Mesenchymal stem cell (in vitro differentiated cells and primary cell): ENCODE results near the gene PLCG2.
A peak's percentile ranks its signal among the peaks of the same experiment; 100 is the strongest.
"Not testable (repeated sequence)": the region's sequence is repeated elsewhere in the genome, so short reads cannot be mapped to it uniquely, and the experiment has no call there.

Experiments used
- DNase-seq: peaks from one replicate; pipeline ENCODE4 v3.0.0-alpha.2; 2013
- H2AFZ ChIP-seq: one replicate; pipeline ENCODE4 v1.6.1; 2013; ENCODE audit warnings: low read depth, mild to moderate bottlenecking, control low read depth, inconsistent platforms, low read length, moderate library complexity
- H2AK5ac ChIP-seq: 2 replicates; pipeline ENCODE4 v1.6.1; 2013; ENCODE audit warnings: low read length, moderate library complexity, mild to moderate bottlenecking, inconsistent platforms; ENCODE audit not compliant: severe bottlenecking
- H2BK120ac ChIP-seq: one replicate; pipeline ENCODE4 v1.6.1; 2013; ENCODE audit warnings: low read depth, mild to moderate bottlenecking, inconsistent platforms, low read length, moderate library complexity
- H2BK12ac ChIP-seq, 2 experiments: one replicate each; pipeline ENCODE4 v1.6.1; 2013; ENCODE audit warnings: inconsistent platforms in 2 of 2, low read length in 2 of 2, mild to moderate bottlenecking in 2 of 2, moderate library complexity in 2 of 2, control low read depth in 1 of 2
- H2BK15ac ChIP-seq: one replicate; pipeline ENCODE4 v1.6.1; 2013; ENCODE audit warnings: mild to moderate bottlenecking, low read depth, inconsistent platforms; ENCODE audit not compliant: poor library complexity, severe bottlenecking
- H2BK5ac ChIP-seq: 2 replicates; pipeline ENCODE4 v1.6.1; 2013; ENCODE audit warnings: low read depth, mild to moderate bottlenecking, low read length, control low read depth, inconsistent platforms; ENCODE audit not compliant: poor library complexity, severe bottlenecking
- H3K14ac ChIP-seq, 2 experiments: one replicate each; pipeline ENCODE4 v1.6.1; 2013; ENCODE audit warnings: inconsistent platforms in 2 of 2, low read length in 2 of 2, control low read depth in 1 of 2, mild to moderate bottlenecking in 1 of 2, moderate library complexity in 1 of 2
- H3K18ac ChIP-seq, 2 experiments: one replicate each; pipeline ENCODE4 v1.6.1; 2013; ENCODE audit warnings: inconsistent platforms in 2 of 2, low read length in 2 of 2, control low read depth in 1 of 2, low read depth in 1 of 2, mild to moderate bottlenecking in 1 of 2
- H3K23ac ChIP-seq, 2 experiments: one replicate each; pipeline ENCODE4 v1.6.1; 2013; ENCODE audit warnings: inconsistent platforms in 2 of 2, low read length in 2 of 2, mild to moderate bottlenecking in 2 of 2, moderate library complexity in 2 of 2, control low read depth in 1 of 2
- H3K27ac ChIP-seq: 2 replicates; pipeline ENCODE4 v1.5.1; 2013; ENCODE audit warnings: mild to moderate bottlenecking, moderate library complexity, low read length, control low read depth, inconsistent platforms; ENCODE audit not compliant: poor library complexity, severe bottlenecking
- H3K27me3 ChIP-seq, 2 experiments: 2 replicates each; pipeline versions ENCODE4 v1.6.1 to v1.7.0; 2013; ENCODE audit warnings: low read length in 2 of 2, mild to moderate bottlenecking in 2 of 2, moderate library complexity in 2 of 2, control low read depth in 1 of 2, inconsistent platforms in 1 of 2; ENCODE audit not compliant: control insufficient read depth in 1 of 2, insufficient read depth in 1 of 2
- H3K36me3 ChIP-seq, 2 experiments: 2 replicates each; pipeline versions ENCODE4 v1.6.1 to v1.7.0; 2013; ENCODE audit warnings: low read length in 2 of 2, control low read depth in 1 of 2, inconsistent platforms in 1 of 2, low read depth in 1 of 2, mild to moderate bottlenecking in 1 of 2; ENCODE audit not compliant: insufficient read depth in 2 of 2, control insufficient read depth in 1 of 2
- H3K4ac ChIP-seq, 2 experiments: one replicate each; pipeline ENCODE4 v1.6.1; 2013; ENCODE audit warnings: inconsistent platforms in 2 of 2, low read length in 2 of 2, mild to moderate bottlenecking in 2 of 2, moderate library complexity in 2 of 2, control low read depth in 1 of 2, low read depth in 1 of 2
- H3K4me1 ChIP-seq: 2 replicates; pipeline ENCODE4 v1.6.1; 2013; ENCODE audit warnings: low read depth, low read length, control low read depth; ENCODE audit not compliant: control insufficient read depth, insufficient read depth
- H3K4me2 ChIP-seq: 2 replicates; pipeline ENCODE4 v1.6.1; 2013; ENCODE audit warnings: low read length, mild to moderate bottlenecking, inconsistent platforms; ENCODE audit not compliant: poor library complexity, severe bottlenecking
- H3K4me3 ChIP-seq, 2 experiments: 2 replicates each; pipeline versions ENCODE4 v1.5.1 to v1.7.0; 2013; ENCODE audit warnings: low read length in 2 of 2, mild to moderate bottlenecking in 2 of 2, control low read depth in 1 of 2, low read depth in 1 of 2; ENCODE audit not compliant: insufficient read depth in 1 of 2
- H3K79me1 ChIP-seq: replicated peaks from 2 replicates; pipeline ENCODE4 v1.6.1; 2013; ENCODE audit warnings: mild to moderate bottlenecking, control low read depth, low read length, inconsistent platforms; ENCODE audit not compliant: poor library complexity, severe bottlenecking
- H3K9ac ChIP-seq: 2 replicates; pipeline ENCODE4 v1.7.0; 2013; ENCODE audit warnings: mild to moderate bottlenecking, low read length, moderate library complexity
- H3K9me3 ChIP-seq: 2 replicates; pipeline ENCODE4 v1.7.0; 2013; ENCODE audit warnings: mild to moderate bottlenecking, low read length; ENCODE audit not compliant: control insufficient read depth
- H4K8ac ChIP-seq: one replicate; pipeline ENCODE4 v1.6.1; 2013; ENCODE audit warnings: inconsistent platforms, mild to moderate bottlenecking, low read length, moderate library complexity
- H4K91ac ChIP-seq: one replicate; pipeline ENCODE4 v1.6.1; 2013; ENCODE audit warnings: mild to moderate bottlenecking, low read length, inconsistent platforms
- WGBS: methylation state at CpG from one replicate; pipeline ENCODE4 v1.1.7; 2013; ENCODE audit warnings: mixed read lengths; 5-methylcytosine and 5-hydroxymethylcytosine counted together

PLCG2 gene

DNA sequence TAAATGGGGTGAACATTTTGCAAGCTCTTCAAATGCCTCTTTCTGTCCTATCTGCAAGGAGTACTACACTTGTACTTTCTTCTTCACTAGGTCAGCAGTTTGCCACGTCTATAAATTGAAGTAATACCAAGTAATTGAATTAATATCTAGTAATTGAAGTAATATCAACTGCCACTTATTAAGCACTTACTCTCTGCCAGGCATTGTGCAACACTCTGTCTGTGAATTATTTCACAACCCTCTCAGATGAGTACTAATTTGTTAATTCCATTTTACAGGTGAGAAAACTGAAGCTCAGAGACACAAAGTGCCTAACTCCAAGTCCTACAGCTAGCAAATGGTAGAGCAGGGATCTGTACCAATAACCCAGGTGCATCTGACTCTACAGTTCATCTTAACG lies 228.1 kb downstream of the PLCG2 start:
- Histone ChIP-seq H3K4me2 (no peak overlapping the region), H3K4ac (no peak overlapping the region), H3K23ac (no peak overlapping the region), H2BK12ac (no peak overlapping the region), H3K79me1 (no peaks in the 10 kb centered on the region), H2AK5ac (no peak overlapping the region), H2AFZ (no peak overlapping the region), H3K9ac (no peak overlapping the region), H3K36me3 (no peaks in the 10 kb centered on the region), H3K27me3 (peaks cover 0 to 23% of the 10 kb centered on the region in 2 experiments), H3K27ac (no peak overlapping the region), H2BK15ac (no peak overlapping the region), H3K18ac (no peak overlapping the region), H3K14ac (no peak overlapping the region), H2BK120ac (no peak overlapping the region), H3K4me1 (no peaks in the 10 kb centered on the region), H3K4me3 (no peak overlapping the region), H4K8ac (no peak overlapping the region), H4K91ac (no peak overlapping the region), H3K9me3 (peaks cover 16% of the 10 kb centered on the region), H2BK5ac (no peak overlapping the region)
- no peak for DNase-seq
- WGBS: 91% methylated on average over 1 of the region's 2 CpGs

DNA sequence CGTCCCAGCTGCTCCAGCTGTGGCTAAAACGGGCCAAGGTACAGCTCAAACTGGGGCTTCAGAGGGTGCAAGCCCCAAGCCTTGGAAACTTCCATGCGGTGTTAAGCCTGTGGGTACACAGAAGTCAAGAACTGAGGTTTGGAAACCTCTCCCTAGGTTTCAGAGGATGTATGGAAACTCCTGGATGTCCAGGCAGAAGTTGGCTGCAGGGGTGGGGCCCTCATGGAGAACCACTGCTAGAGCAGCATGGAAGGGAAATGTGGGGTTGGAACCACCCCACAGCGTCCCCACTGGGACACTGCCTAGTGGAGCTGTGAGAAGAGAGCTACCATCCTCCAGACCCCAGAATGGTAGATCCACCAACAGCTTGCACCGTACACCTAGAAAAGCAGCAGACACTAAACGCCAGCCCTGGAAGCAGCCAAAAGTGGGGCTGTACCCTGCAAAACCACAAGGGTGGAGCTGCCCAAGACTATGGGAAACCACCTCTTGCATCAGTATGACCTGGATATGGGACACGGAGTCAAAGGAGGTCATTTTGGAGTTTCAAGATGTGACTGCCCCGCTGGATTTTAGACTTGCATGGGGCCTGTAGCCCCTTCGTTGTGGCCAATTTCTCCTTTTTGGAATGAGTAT lies 230.0 kb downstream of the PLCG2 start:
- no peak overlapping the region for H3K23ac ChIP-seq
- no peak overlapping the region for H3K14ac ChIP-seq
- peaks cover 16% of the 10 kb centered on the region for H3K9me3 ChIP-seq
- H2BK5ac ChIP-seq: no peak overlapping the region
- no peak overlapping the region for H3K27ac ChIP-seq
- no peak overlapping the region for H4K8ac ChIP-seq
- no peaks in the 10 kb centered on the region for H3K36me3 ChIP-seq
- no peaks in the 10 kb centered on the region for H3K79me1 ChIP-seq
- no peak overlapping the region for H2AFZ ChIP-seq
- no peak overlapping the region for H2AK5ac ChIP-seq
- no peak overlapping the region for H2BK120ac ChIP-seq
- 75% methylated on average over 7 of the region's 9 CpGs for WGBS
- H2BK12ac ChIP-seq: no peak overlapping the region
- no peak overlapping the region for H3K4me2 ChIP-seq
- H3K4ac ChIP-seq: no peak overlapping the region
- DNase-seq: no peak
- H3K4me1 ChIP-seq: no peaks in the 10 kb centered on the region
- H3K27me3 ChIP-seq: peaks cover 0 to 25% of the 10 kb centered on the region in 2 experiments
- H2BK15ac ChIP-seq: no peak overlapping the region
- no peak overlapping the region for H3K18ac ChIP-seq
- H4K91ac ChIP-seq: no peak overlapping the region
- H3K9ac ChIP-seq: no peak overlapping the region
- no peak overlapping the region for H3K4me3 ChIP-seq

DNA sequence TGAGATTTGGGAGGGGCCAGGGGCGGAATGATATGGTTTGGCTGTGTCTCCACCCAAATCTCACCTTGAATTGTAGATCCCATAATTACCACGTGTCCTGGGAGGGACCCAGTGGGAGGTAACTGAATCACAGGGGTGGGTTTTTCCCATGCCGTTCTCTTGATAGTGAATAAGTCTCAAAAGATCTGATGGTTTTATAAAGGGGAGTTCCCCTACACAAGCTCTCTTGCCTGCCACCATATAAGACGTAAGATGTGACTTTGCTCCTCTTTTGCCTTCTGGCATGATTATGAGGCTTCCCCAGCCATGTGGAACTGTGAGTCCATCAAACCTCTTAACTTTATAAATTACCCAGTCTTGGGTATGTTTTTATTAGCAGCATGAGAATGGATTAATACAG lies 230.7 kb downstream of the PLCG2 start:
- not testable (repeated sequence) for H2AFZ ChIP-seq, H4K8ac ChIP-seq, H3K36me3 ChIP-seq, H3K79me1 ChIP-seq, H2BK5ac ChIP-seq, H3K4me1 ChIP-seq, H3K23ac ChIP-seq, H3K14ac ChIP-seq, H3K9ac ChIP-seq, DNase-seq, H3K18ac ChIP-seq, H3K27ac ChIP-seq, H2AK5ac ChIP-seq, H2BK12ac ChIP-seq, H3K4me2 ChIP-seq, H3K4ac ChIP-seq, H2BK120ac ChIP-seq, H2BK15ac ChIP-seq, H4K91ac ChIP-seq, H3K4me3 ChIP-seq
- 77% methylated on average over 3 of the region's 4 CpGs for WGBS
- Histone ChIP-seq H3K27me3 (peaks cover 1 to 22% of the 10 kb centered on the region in 2 experiments), H3K9me3 (peaks cover 16% of the 10 kb centered on the region)

DNA sequence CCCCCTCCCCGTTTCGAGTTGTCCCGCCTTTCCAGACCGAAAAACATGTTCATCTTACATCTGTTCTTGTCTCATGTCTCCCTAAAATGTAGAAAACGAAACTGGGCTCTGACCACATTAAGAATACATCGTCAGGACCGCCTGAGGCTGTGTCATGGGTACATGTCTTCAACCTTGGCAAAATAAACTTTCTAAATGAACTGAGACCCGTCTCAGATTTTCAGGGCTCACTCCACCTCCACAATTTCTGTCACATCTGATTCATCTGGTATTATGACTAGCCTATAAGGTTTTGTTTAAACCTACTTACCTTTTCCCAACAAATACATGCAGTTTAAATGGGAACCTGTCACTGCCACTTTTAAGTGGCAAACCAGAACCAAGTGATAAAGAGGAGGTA lies 231.6 kb downstream of the PLCG2 start:
- Histone ChIP-seq H3K4me2 (no peak overlapping the region), H3K18ac (no peak overlapping the region), H3K4me3 (peak overlapping the region in 1 of 2 experiments; percentile 32), H4K91ac (no peak overlapping the region), H2AFZ (no peak overlapping the region), H2BK120ac (no peak overlapping the region), H2AK5ac (no peak overlapping the region), H3K27me3 (peaks cover 6 to 22% of the 10 kb centered on the region in 2 experiments), H3K79me1 (no peaks in the 10 kb centered on the region), H2BK5ac (no peak overlapping the region), H3K14ac (no peak overlapping the region), H3K27ac (no peak overlapping the region), H3K4me1 (no peaks in the 10 kb centered on the region), H3K9me3 (peaks cover 21% of the 10 kb centered on the region), H3K9ac (no peak overlapping the region), H4K8ac (no peak overlapping the region), H2BK15ac (no peak overlapping the region), H3K4ac (no peak overlapping the region), H3K36me3 (no peaks in the 10 kb centered on the region), H2BK12ac (no peak overlapping the region), H3K23ac (no peak overlapping the region)
- WGBS: 85% methylated on average over 7 of the region's 8 CpGs
- no peak for DNase-seq
